Panc1 (cell line): ENCODE results near the gene RAP1GDS1. TPM values are rescaled to one million over a fixed set of nuclear protein-coding genes. Genes with fewer than 3 reads are reported as not detected.

Source experiments
- ATAC-seq: fragments of 200-7000 bp; cut with Tn5 transposase; 2 replicates; pipeline ENCODE4 v1.9.1; 2020; ENCODE audit warnings: mild to moderate bottlenecking, moderate library complexity
- BruUV-seq: library from RNA; stranded (reverse); fragments of 400-500 nt; replicated peaks from 2 replicates; lab custom pipeline; 2021; lab: Mats Ljungman, UMichigan
- CTCF ChIA-PET: fragments of 300-600 bp; sonication (Branson Sonifier 250); formaldehyde crosslinking; loops from one replicate; lab custom pipeline; 2022; ENCODE audit warnings: antibody characterized with exemption; lab: Charles Lee
- POLR2A ChIA-PET: fragments of 300-600 bp; sonication (Branson Sonifier 250); formaldehyde crosslinking; loops from one replicate; lab custom pipeline; 2022; ENCODE audit warnings: antibody characterized with exemption; lab: Charles Lee
- DNase-seq: peaks from one replicate; pipeline ENCODE4 v3.0.0-alpha.2; 2010; ENCODE audit warnings: low read depth, low spot score
- H3K27ac ChIP-seq: 2 replicates; pipeline ENCODE4 v1.5.1; 2011; ENCODE audit warnings: mild to moderate bottlenecking, low read length, inconsistent platforms
- H3K27me3 ChIP-seq: fragments of 200-500 bp; sonication (Bioruptor generic); 2 replicates; pipeline ENCODE4 v1.6.0; 2014; ENCODE audit warnings: low read length, inconsistent platforms; ENCODE audit not compliant: control insufficient read depth, insufficient read depth
- H3K36me3 ChIP-seq: fragments of 200-500 bp; sonication (Bioruptor generic); 2 replicates; pipeline ENCODE4 v1.5.1; 2014; ENCODE audit warnings: inconsistent platforms, mild to moderate bottlenecking, low read length, moderate library complexity; ENCODE audit not compliant: control insufficient read depth, insufficient read depth
- H3K4me1 ChIP-seq: 2 replicates; pipeline ENCODE4 v1.5.1; 2011; ENCODE audit warnings: inconsistent platforms, mild to moderate bottlenecking, low read length, moderate library complexity; ENCODE audit not compliant: control insufficient read depth, insufficient read depth
- H3K4me3 ChIP-seq, 2 experiments: 2 replicates each; pipeline ENCODE4 v1.5.1; 2011 to 2012; ENCODE audit warnings: low read depth in 2 of 2, low read length in 2 of 2, mild to moderate bottlenecking in 2 of 2, inconsistent platforms in 1 of 2, moderate library complexity in 1 of 2
- H3K9me3 ChIP-seq: fragments of 200-500 bp; sonication (Bioruptor generic); 2 replicates; pipeline ENCODE4 v1.5.1; 2014; ENCODE audit warnings: low read depth, mild to moderate bottlenecking, inconsistent platforms, low read length, moderate library complexity; ENCODE audit not compliant: control insufficient read depth, insufficient read depth
- POLR2AphosphoS5 ChIP-seq: IDR thresholded peaks from 2 replicates; pipeline ENCODE4 v1.6.1; 2012; ENCODE audit warnings: mild to moderate bottlenecking, low read depth, low read length, moderate library complexity
- SIN3A ChIP-seq: IDR thresholded peaks from 2 replicates; pipeline ENCODE4 v1.6.1; 2012; ENCODE audit warnings: low read depth, mild to moderate bottlenecking, low read length, moderate library complexity, borderline replicate concordance; ENCODE audit not compliant: insufficient read depth
- TCF7L2 ChIP-seq: IDR thresholded peaks from 2 replicates; pipeline ENCODE4 v1.6.1; 2011; ENCODE audit warnings: mild to moderate bottlenecking, low read depth, low read length, inconsistent platforms
- in situ Hi-C: cut with HindIII; loops from 2 replicates; pipeline ENCODE4 v1.10.0; 2016; ENCODE audit warnings: low sequenced_read_pairs, low pct_unique_long_range_greater_than_20kb
- intact Hi-C: fragments of 100-400 bp; cut with micrococcal nuclease; formaldehyde crosslinking; loops from one replicate; pipeline ENCODE4 v1.10.0; 2022; ENCODE audit not compliant: unreplicated experiment
- total RNA-seq: library from RNA; stranded (reverse); gene quantifications from one replicate; pipeline ENCODE4 v1.2.1, GENCODE V29; 2021; ENCODE audit not compliant: unreplicated experiment
- TF ChIP-seq, protein P1 (sequence below): fragments of 450-650 bp; IDR thresholded peaks from 2 replicates; pipeline ENCODE4 v1.5.1; 2017; ENCODE audit warnings: mild to moderate bottlenecking
- TF ChIP-seq, protein P2 (sequence below), 2 experiments: IDR thresholded peaks; 2 replicates each; pipeline ENCODE4 v1.6.1; 2011 to 2012; ENCODE audit warnings: low read depth in 2 of 2, control low read depth in 1 of 2, low read length in 1 of 2, mild to moderate bottlenecking in 1 of 2, moderate library complexity in 1 of 2; ENCODE audit not compliant: insufficient read depth in 1 of 2

Gene RAP1GDS1
- total RNA-seq, 1 experiment from 2014 or later: 39.7 TPM

DNA sequence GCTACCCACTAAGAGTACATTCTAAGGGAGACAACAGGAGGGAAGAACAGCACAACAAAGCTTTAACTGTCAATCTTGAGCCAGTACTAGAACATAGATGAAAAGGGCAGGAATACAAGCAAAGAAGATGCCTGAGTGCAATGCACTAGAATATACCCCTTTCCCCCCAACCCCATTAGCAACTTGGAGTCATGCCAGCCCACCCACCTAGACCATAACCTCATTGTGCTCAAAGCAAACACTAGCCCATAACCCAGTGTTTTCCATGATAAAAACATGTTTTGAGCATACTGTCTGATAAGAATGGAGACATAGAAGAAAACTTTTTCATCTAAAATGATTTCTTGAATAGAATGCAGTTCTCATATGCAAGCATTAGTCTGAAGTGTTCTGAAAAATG is 183.2 kb downstream of the RAP1GDS1 start:
- TF ChIP-seq, protein P1, sequence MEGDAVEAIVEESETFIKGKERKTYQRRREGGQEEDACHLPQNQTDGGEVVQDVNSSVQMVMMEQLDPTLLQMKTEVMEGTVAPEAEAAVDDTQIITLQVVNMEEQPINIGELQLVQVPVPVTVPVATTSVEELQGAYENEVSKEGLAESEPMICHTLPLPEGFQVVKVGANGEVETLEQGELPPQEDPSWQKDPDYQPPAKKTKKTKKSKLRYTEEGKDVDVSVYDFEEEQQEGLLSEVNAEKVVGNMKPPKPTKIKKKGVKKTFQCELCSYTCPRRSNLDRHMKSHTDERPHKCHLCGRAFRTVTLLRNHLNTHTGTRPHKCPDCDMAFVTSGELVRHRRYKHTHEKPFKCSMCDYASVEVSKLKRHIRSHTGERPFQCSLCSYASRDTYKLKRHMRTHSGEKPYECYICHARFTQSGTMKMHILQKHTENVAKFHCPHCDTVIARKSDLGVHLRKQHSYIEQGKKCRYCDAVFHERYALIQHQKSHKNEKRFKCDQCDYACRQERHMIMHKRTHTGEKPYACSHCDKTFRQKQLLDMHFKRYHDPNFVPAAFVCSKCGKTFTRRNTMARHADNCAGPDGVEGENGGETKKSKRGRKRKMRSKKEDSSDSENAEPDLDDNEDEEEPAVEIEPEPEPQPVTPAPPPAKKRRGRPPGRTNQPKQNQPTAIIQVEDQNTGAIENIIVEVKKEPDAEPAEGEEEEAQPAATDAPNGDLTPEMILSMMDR: no peak
- TF ChIP-seq SIN3A (no peak), TCF7L2 (no peak), POLR2AphosphoS5 (no peak)
- TF ChIP-seq, protein P2, sequence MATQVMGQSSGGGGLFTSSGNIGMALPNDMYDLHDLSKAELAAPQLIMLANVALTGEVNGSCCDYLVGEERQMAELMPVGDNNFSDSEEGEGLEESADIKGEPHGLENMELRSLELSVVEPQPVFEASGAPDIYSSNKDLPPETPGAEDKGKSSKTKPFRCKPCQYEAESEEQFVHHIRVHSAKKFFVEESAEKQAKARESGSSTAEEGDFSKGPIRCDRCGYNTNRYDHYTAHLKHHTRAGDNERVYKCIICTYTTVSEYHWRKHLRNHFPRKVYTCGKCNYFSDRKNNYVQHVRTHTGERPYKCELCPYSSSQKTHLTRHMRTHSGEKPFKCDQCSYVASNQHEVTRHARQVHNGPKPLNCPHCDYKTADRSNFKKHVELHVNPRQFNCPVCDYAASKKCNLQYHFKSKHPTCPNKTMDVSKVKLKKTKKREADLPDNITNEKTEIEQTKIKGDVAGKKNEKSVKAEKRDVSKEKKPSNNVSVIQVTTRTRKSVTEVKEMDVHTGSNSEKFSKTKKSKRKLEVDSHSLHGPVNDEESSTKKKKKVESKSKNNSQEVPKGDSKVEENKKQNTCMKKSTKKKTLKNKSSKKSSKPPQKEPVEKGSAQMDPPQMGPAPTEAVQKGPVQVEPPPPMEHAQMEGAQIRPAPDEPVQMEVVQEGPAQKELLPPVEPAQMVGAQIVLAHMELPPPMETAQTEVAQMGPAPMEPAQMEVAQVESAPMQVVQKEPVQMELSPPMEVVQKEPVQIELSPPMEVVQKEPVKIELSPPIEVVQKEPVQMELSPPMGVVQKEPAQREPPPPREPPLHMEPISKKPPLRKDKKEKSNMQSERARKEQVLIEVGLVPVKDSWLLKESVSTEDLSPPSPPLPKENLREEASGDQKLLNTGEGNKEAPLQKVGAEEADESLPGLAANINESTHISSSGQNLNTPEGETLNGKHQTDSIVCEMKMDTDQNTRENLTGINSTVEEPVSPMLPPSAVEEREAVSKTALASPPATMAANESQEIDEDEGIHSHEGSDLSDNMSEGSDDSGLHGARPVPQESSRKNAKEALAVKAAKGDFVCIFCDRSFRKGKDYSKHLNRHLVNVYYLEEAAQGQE (IDR thresholded peaks at IDR 0.05; ENCODE audit: insufficient read depth in 1 of 2, low read depth in 2 of 2, low read length in 1 of 2): no peak
- Histone ChIP-seq H3K9me3 (no peaks in the 10 kb centered on the region), H3K27me3 (no peaks in the 10 kb centered on the region), H3K4me3 (no peak overlapping the region), H3K36me3 (no peaks in the 10 kb centered on the region), H3K4me1 (no peaks in the 10 kb centered on the region), H3K27ac (no peak overlapping the region)
- in situ Hi-C loops (no loop called here), intact Hi-C loops (no loop called here)
- ATAC-seq: no peak
- no peak for DNase-seq
- BruUV-seq: no TSS peak
- CTCF ChIA-PET: no interaction called here
- POLR2A ChIA-PET: no interaction called here

DNA sequence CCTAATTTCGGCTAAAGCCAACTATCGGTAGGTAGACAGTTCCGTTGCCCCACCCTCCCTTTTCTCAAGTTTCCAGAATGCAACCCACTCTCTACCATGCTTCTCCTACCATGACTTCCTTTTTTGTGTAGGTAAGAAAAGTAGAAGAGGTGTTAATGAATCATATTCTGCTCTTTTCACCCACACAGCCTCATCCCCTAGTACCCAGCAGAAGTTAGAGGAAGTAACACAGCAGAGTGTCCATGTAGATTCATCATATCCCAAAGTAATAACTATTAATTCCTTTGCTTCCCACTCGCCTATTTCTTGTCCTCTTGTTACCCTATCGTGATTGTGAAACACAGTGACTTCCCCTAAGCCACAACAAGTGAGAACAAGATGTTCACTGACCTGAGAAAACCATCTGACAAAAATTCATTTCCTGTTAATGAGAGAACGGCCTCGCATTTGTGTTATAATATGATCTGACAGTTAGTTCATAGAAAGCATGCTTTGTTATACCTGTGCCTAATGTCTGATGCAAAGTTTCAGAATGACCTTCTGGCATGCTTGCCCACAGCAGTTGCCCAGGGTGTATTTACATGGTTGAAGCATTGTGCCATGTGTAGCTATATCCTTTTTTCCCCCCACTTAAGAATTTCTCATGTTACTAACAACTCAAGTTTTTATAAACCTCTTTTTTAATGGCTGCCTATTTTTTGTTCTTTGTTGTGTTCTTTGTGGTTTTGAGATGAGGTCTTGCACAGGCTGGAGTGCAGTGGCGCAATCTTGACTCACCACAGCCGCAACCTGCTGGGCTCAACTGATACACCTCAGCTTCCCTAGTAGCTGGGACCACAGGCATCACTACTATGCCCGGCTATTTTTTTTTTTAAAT is 185.6 kb downstream of the RAP1GDS1 start:
- TF ChIP-seq, protein P2 (IDR thresholded peaks at IDR 0.05; ENCODE audit: insufficient read depth in 1 of 2, low read depth in 2 of 2, low read length in 1 of 2): no peak
- TF ChIP-seq POLR2AphosphoS5: no peak
- TF ChIP-seq, protein P1: no peak
- TF ChIP-seq SIN3A: no peak
- no peak for TF ChIP-seq TCF7L2
- Histone ChIP-seq H3K27me3 (no peaks in the 10 kb centered on the region), H3K27ac (no peak overlapping the region), H3K4me3 (no peak overlapping the region), H3K9me3 (no peaks in the 10 kb centered on the region), H3K4me1 (no peaks in the 10 kb centered on the region), H3K36me3 (no peaks in the 10 kb centered on the region)
- ChIA-PET POLR2A (no interaction called here), CTCF (no interaction called here)
- DNase-seq: no peak
- in situ Hi-C loops (no loop called here), intact Hi-C loops (no loop called here)
- ATAC-seq: no peak
- BruUV-seq: no TSS peak
